Measurements from ENCODE around the gene CEP89. TPM values are rescaled to one million over a fixed set of nuclear protein-coding genes. Genes with fewer than 3 reads are reported as not detected.

CEP89 gene
- total RNA-seq, 4 donors from 2014 or later = 18.5 to 24.7 (median 19.4) TPM

DNA sequence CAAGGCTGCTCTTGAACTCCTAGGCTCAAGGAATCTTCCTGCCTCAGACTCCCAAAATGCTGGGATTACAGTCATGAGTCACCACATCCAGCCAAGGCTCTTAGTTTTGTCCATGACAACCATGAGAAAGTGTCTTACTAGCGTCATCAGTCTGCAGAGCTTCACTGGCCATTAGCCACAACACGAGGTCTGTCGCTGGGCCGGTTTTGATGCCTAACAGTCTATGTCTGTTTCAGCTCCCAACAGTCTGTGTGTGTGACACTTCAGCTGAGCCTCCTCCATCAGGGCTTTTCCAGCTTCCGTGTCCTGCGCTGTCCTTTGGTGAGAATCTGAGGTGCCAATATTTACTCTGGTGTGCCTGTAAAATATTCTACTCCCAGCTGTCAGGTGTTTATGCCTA lies 47.6 kb downstream of the CEP89 start:
- Histone ChIP-seq H3K4me3 (replicated peaks in 1 of 3) (no peak overlapping the region), H3K27ac (no peak overlapping the region), H3K4me1 (no peaks in the 10 kb centered on the region), H3K36me3 (peaks cover 23 to 26% of the 10 kb centered on the region in 2 donors), H3K9me3 (no peaks in the 10 kb centered on the region), H3K27me3 (no peaks in the 10 kb centered on the region)
- TF ChIP-seq POLR2A (IDR thresholded peaks at IDR 0.05) = no peak
- TF ChIP-seq, protein P1, sequence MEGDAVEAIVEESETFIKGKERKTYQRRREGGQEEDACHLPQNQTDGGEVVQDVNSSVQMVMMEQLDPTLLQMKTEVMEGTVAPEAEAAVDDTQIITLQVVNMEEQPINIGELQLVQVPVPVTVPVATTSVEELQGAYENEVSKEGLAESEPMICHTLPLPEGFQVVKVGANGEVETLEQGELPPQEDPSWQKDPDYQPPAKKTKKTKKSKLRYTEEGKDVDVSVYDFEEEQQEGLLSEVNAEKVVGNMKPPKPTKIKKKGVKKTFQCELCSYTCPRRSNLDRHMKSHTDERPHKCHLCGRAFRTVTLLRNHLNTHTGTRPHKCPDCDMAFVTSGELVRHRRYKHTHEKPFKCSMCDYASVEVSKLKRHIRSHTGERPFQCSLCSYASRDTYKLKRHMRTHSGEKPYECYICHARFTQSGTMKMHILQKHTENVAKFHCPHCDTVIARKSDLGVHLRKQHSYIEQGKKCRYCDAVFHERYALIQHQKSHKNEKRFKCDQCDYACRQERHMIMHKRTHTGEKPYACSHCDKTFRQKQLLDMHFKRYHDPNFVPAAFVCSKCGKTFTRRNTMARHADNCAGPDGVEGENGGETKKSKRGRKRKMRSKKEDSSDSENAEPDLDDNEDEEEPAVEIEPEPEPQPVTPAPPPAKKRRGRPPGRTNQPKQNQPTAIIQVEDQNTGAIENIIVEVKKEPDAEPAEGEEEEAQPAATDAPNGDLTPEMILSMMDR (IDR thresholded peaks at IDR 0.05) = no peak
- intact Hi-C loops (cut with DNase I) = no loop called here
- no peak for DNase-seq
- 97 to 99% methylated on average over 6 of the region's 6 CpGs for WGBS, 2 donors

DNA sequence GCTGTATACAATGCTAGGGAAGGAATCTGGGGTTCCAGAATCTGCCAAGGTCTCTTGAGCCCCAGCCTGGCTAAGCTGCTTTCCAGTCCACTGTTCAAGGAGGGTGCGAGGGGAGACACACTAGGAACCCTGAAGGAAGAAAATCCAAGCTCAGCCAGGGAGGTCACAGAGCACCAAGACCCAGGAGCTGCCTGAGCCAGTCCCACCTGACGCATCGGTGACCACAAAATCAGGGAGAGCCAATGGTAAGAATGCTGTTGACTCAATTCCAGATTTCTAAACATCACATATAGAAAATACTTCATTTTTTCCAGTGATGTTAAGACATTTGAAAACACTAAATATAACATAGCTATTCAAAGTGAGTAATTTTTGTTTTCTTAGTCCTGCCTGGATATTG lies 50.1 kb downstream of the CEP89 start:
- Histone ChIP-seq H3K4me3 (replicated peaks in 1 of 3) (no peak overlapping the region), H3K4me1 (no peaks in the 10 kb centered on the region), H3K27ac (no peak overlapping the region), H3K27me3 (no peaks in the 10 kb centered on the region), H3K9me3 (no peaks in the 10 kb centered on the region), H3K36me3 (peaks cover 9 to 15% of the 10 kb centered on the region in 2 donors)
- TF ChIP-seq, protein P1 (IDR thresholded peaks at IDR 0.05) = no peak
- TF ChIP-seq POLR2A (IDR thresholded peaks at IDR 0.05) = no peak
- DNase-seq = no peak
- WGBS, 2 donors = 98 to 100% methylated on average over 3 of the region's 3 CpGs
- intact Hi-C loops (cut with DNase I) = no loop called here

DNA sequence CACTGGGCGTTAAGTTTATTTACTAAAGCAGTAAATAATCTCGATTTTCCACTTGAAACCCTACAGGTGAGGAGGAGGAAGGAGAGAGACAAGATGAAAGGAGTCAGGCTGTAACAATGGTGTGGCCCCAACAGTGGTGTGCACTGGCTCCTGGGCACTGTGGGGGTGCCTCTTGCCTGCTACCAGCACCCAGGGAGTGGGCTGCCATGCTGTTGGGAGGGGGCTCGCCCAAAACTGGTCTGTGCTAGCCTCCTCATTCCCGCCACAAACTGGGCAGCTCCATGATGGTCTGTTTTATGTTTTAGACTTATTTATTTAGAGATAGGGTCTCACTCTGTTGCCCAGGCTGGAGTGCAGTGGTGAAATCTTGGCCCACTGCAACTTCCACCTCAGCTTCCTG lies 52.4 kb downstream of the CEP89 start:
- H3K27me3 ChIP-seq = no peaks in the 10 kb centered on the region
- H3K4me1 ChIP-seq = no peaks in the 10 kb centered on the region
- H3K9me3 ChIP-seq = no peaks in the 10 kb centered on the region
- H3K4me3 ChIP-seq (replicated peaks in 1 of 3) = no peak overlapping the region
- 87 to 92% methylated on average over 4 of the region's 4 CpGs for WGBS, 2 donors
- DNase-seq = no peak
- peaks cover 9 to 16% of the 10 kb centered on the region in 2 donors for H3K36me3 ChIP-seq
- TF ChIP-seq, protein P1 (IDR thresholded peaks at IDR 0.05) = no peak
- H3K27ac ChIP-seq = no peak overlapping the region
- intact Hi-C loops (cut with DNase I) = no loop called here

DNA sequence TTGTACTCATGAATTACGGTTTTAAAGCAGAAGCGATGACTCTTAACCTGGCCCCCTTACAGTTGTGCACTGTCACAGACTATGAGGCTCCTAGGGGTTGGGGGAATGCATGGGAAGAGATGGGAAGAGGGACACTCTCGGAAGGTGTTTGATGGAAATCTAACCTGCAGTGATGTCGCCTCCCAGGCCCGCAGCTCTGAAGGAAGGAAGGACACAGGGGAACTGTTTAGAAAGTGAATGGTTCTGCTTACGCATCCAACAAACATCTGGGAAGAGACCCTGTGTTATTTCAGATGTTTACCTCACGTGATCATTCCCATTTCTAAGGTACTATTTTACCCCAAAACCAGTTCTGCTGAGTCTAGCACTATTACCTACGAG lies 54.2 kb downstream of the CEP89 start:
- Histone ChIP-seq H3K27ac (no peak overlapping the region), H3K4me1 (no peaks in the 10 kb centered on the region), H3K4me3 (replicated peaks in 1 of 3) (no peak overlapping the region), H3K9me3 (no peaks in the 10 kb centered on the region), H3K36me3 (peaks cover 5 to 18% of the 10 kb centered on the region in 2 donors), H3K27me3 (no peaks in the 10 kb centered on the region)
- intact Hi-C loops (cut with DNase I) = no loop called here
- TF ChIP-seq POLR2A (IDR thresholded peaks at IDR 0.05) = no peak
- TF ChIP-seq, protein P1 (IDR thresholded peaks at IDR 0.05) = no peak
- DNase-seq = no peak
- WGBS, 2 donors = 91 to 95% methylated on average over 8 of the region's 8 CpGs

DNA sequence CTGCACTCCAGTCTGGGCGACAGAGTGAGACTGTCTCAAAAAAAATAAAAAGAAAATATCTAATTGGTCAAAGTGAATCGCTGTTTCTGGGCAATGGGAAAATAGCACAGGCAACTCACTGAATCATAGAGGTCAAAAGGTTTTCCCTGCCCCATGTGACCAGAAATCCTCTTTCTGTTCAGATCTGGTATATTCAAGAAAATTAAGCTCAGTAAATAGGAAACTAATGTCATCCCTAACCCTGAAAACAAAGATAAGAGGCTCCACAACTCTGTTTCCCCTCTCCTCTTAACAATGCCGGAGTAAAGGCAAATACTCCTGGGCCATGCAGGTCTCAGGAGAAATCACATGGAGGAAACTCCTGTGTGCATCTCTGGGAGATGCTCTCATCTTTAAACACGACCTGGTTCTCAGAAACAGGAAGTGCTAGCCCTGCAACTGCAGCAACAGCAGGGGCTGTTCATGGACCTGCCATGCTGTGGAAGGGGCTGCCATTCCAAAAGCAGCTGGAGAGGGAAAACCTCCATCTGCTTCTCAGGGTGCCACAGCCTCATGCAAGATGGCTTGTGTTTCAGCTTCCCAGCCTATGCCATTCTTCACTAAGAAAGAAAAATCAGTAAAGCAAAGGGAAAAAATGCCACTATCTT lies 54.7 kb downstream of the CEP89 start:
- no peak overlapping the region for H3K4me3 ChIP-seq (replicated peaks in 1 of 3)
- DNase-seq = no peak
- TF ChIP-seq, protein P1 (IDR thresholded peaks at IDR 0.05) = no peak
- TF ChIP-seq POLR2A (IDR thresholded peaks at IDR 0.05) = no peak
- no peaks in the 10 kb centered on the region for H3K27me3 ChIP-seq
- intact Hi-C loops (cut with DNase I) = no loop called here
- no peaks in the 10 kb centered on the region for H3K9me3 ChIP-seq
- no peaks in the 10 kb centered on the region for H3K4me1 ChIP-seq
- H3K27ac ChIP-seq = no peak overlapping the region
- peaks cover 5 to 14% of the 10 kb centered on the region in 2 donors for H3K36me3 ChIP-seq
- WGBS, 2 donors = 70 to 77% methylated on average over 3 of the region's 4 CpGs
